Stromal cell of bone marrow (primary cell): ENCODE measurements around the gene FAM234A.
"Not testable (repeated sequence)": the region's sequence is repeated elsewhere in the genome, so short reads cannot be mapped to it uniquely, and the experiment has no call there.

Experiments
- DNase-seq: peaks from one replicate; pipeline ENCODE4 v3.0.0-alpha.2; 2012; ENCODE audit warnings: low read depth

The FAM234A gene

GRCh38 chr16:230351-230750 is 4.3 kb upstream of the FAM234A start:
- DNase-seq: not testable (repeated sequence)

- DNase-seq: no peak
Observed at GRCh38 chr16:230949-231348, 3.7 kb upstream of the FAM234A start.

GRCh38 chr16:239948-240277 is 5.3 kb downstream of the FAM234A start:
- no peak for DNase-seq

GRCh38 chr16:240559-240958 is 5.9 kb downstream of the FAM234A start:
- no peak for DNase-seq

GRCh38 chr16:242281-242680 is 7.7 kb downstream of the FAM234A start:
- DNase-seq: no peak

- DNase-seq: no peak
Observed at GRCh38 chr16:243348-243747, 8.7 kb downstream of the FAM234A start.

- DNase-seq: no peak
Observed at GRCh38 chr16:245105-245504, 10.5 kb downstream of the FAM234A start.

GRCh38 chr16:247027-247426 is 12.4 kb downstream of the FAM234A start:
- DNase-seq: no peak

GRCh38 chr16:249431-249830 is 14.8 kb downstream of the FAM234A start:
- DNase-seq: no peak

- DNase-seq: no peak
Observed at GRCh38 chr16:252366-253337, 18.0 kb downstream of the FAM234A start.

- DNase-seq: no peak
Observed at GRCh38 chr16:253833-254232, 19.2 kb downstream of the FAM234A start.

- DNase-seq: no peak
Observed at GRCh38 chr16:254461-254860, 19.8 kb downstream of the FAM234A start.

GRCh38 chr16:255183-255582 is 20.6 kb downstream of the FAM234A start:
- no peak for DNase-seq

- not testable (repeated sequence) for DNase-seq
Observed at GRCh38 chr16:258091-258490, 23.5 kb downstream of the FAM234A start.

GRCh38 chr16:259226-259625 is 24.6 kb downstream of the FAM234A start:
- no peak for DNase-seq

GRCh38 chr16:259814-260253 is 25.2 kb downstream of the FAM234A start:
- DNase-seq: no peak

- DNase-seq: no peak
Observed at GRCh38 chr16:260326-260725, 25.7 kb downstream of the FAM234A start.

GRCh38 chr16:261031-261691 is 26.5 kb downstream of the FAM234A start:
- no peak for DNase-seq

- no peak for DNase-seq
Observed at GRCh38 chr16:262121-262745, 27.6 kb downstream of the FAM234A start.

GRCh38 chr16:263182-263774 is 28.7 kb downstream of the FAM234A start:
- DNase-seq: no peak

- DNase-seq: no peak
Observed at GRCh38 chr16:263944-264343, 29.3 kb downstream of the FAM234A start.

- DNase-seq: no peak
Observed at GRCh38 chr16:264440-264951, 29.9 kb downstream of the FAM234A start.
